T-helper 22 cell (primary cell): Measurements from ENCODE around the gene PRXL2B.
"Not testable (repeated sequence)": the region's sequence is repeated elsewhere in the genome, so short reads cannot be mapped to it uniquely, and the experiment has no call there.

Source experiments
- DNase-seq: peaks from one replicate; pipeline ENCODE4 v3.0.0-alpha.2; 2020; ENCODE audit warnings: low read depth

Gene PRXL2B, protein sequence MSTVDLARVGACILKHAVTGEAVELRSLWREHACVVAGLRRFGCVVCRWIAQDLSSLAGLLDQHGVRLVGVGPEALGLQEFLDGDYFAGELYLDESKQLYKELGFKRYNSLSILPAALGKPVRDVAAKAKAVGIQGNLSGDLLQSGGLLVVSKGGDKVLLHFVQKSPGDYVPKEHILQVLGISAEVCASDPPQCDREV

DNA sequence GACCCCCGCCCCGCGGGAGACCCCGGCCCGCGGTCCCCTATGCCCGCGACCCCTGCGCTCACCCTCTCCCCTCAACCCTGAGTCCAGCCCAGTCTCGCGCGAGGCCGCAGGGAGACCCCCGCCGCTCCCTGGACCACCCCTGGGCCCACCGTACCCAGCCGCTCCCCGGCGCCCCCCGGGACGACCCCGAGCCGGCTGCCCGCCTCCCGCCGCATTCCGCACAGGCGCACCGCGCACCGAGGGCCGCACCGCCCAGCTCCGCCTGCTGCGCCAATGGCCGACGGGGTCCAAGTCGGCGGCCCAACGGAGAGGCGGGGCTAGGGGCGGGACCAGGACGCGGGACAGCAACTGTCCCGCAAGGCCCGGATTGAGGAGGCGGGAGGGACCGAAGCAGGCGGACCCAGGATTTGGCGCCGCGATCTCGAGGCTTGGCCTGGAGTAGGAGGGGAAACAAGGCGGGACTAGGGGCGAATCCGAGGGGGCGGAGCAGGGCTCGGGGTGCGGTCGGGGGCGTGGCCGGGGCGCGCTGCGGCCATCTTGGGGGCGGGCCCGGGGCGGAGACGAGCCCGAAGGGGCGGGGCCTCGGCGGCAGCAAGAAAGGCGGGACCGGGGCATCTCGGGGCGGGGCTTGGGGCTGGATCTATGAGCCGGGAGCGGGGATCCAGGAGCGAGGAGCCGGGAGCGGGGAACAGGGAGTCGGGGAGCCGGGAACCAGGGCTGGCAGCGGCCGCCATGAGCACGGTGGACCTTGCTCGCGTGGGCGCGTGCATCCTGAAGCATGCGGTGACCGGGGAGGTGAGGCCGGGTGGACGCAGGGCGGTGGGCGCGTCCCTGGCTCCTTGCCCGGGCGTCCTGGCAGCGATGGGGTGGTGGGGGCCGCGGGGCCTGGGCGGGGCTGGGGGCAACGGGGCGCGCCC is at the start of gene PRXL2B:
PRXL2B (plus strand) TSS at position 624 of the 917 bp plus-strand sequence; CDS start at position 733, 109 bp downstream.
- DNase-seq = peak; percentile 95

DNA sequence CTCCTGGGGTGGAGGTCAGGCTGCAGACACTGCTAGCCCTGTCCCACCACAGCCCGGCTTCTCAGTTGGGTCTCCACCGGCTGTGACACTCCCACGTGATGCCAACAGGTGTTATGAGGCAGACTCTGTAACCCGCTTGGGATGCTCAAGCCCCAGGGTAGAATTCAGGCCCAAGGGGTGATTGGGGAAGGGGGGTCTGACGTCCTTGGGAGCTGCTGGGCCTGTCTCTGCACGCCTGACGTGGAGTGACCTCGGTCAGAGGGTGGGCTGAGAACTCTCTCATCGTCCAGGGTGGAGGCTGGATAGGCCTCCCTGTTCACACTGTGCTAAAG is 48.8 kb upstream of the PRXL2B start:
- no peak for DNase-seq

DNA sequence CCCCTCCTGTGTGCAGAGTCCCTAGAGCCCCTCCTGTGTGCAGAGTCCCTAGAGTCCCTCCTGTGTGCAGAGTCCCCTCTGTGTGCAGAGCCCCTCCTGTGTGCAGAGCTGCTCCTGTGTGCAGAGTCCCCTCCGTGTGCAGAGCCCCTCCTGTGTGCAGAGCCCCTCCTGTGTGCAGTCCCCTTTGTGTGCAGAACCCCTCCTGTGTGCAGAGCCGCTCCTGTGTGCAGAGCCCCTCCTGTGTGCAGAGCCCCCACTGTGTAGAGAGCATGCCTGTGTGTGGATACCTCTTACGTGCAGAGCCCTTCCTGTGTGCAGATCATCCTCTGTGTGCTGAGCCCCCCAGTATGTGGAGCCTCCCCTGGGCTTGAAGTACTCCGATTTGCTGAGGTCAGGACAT is 48.2 kb upstream of the PRXL2B start:
- DNase-seq = no peak

DNA sequence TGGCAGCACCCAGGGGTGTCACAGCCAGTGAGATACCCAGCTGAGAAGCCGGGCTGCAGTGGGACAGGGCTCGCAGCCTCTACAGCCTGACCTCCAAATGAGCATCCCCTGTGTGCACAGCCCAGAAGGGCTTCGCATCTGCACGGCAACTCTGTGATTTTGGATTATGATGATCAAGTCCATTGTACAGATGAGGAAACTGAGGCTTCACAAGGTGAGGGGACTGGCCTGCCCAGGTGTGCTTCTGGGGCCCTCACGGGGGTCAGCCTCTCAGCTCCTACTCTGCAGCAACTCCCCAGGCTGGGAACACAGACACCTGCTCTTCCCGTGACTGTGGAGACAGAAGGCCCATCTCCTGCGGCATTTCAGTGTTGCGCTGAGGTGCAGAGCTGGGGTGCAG is 47.7 kb upstream of the PRXL2B start:
- DNase-seq = no peak

DNA sequence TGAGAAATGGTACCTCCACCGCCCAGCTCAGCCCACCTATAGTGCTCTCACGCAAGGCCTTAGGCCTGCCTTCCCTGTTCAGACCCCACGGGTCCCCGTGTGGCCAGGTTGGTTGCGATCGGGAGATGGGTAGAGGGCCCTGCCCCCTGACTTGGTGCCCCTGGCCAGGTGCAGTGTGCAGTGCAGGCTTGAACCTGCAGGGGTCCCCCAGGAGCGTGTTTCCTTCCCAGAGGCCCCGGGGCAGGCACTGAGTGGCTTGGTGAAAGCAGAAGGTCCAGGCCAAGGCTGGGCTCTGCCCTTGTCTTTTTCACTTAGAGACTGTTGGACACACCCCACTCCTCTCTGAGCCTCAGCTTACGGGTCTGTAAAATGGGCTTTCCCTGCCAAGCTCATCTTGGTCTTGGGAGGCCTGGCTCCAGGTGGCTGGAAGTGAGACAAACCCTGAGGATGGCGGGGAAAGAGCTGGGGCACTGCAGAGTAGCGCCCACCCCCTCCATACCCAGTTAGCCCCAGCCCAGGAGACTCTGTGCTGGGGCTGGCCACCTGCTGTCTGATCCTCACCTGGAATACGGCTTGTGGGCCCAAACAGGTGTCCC is 47.2 kb upstream of the PRXL2B start:
- DNase-seq = no peak

DNA sequence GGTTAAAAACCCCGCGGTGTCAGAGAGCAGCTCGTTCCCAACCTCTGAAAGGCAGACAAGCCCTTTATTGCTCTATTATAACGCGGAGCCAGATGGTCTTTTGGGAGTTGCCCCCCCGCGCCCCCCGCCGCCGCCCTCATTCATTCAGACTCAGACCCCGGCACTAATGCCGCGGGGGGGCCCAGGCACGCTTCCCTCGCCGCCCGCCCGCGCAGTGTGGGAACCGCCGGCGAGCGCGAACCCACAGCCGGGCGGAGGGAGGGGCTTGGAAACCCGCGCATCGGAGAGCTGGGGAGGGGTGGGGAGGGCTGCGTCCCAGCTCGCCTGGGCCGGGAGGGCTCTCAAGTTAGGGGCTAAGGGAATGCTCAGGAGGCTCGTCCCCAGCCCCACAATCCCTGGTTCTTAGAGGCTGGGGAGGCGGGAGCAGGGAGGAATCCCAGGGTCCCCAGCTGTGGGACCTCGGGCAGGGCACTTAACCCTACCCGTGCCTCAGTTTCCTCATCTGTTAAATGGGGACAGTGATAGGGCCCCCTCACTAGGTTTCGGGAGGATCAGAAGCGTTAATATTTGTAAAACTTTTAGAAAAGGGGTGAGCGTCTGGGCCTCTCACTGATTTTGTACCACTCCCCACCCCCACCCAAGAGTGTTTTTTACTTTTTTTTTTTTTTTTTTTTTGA is 45.6 kb upstream of the PRXL2B start:
- DNase-seq = no peak

DNA sequence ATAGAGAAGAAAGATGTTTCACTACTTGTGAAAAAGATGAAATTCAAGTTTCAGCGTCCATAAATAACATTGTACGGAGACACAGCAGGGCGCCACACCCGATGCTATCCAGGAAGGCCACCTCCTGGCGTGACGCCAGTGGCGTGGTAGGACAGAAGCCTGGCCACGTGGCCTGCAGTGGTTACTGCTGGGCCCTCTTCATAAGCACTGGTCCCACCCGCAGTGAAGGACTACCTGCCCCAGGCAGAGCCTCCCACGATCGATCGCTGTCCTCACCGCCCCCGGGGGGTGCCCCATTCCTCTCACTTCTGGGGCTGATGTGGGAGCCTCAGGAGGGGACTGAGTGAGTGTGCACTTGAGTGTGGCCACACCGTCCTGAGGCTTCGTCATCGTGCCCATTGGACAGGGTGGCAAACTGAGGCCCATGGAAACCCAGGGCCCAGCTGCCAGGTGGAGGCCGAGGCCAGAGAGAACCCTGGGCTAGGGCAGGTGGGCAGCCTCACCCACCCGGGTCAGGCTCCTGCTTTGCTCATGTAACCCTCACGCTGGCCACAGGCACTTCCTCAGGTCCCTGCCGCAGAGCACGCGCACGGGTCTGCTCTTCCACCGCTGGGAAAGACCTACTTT is 44.8 kb upstream of the PRXL2B start:
- no peak for DNase-seq

DNA sequence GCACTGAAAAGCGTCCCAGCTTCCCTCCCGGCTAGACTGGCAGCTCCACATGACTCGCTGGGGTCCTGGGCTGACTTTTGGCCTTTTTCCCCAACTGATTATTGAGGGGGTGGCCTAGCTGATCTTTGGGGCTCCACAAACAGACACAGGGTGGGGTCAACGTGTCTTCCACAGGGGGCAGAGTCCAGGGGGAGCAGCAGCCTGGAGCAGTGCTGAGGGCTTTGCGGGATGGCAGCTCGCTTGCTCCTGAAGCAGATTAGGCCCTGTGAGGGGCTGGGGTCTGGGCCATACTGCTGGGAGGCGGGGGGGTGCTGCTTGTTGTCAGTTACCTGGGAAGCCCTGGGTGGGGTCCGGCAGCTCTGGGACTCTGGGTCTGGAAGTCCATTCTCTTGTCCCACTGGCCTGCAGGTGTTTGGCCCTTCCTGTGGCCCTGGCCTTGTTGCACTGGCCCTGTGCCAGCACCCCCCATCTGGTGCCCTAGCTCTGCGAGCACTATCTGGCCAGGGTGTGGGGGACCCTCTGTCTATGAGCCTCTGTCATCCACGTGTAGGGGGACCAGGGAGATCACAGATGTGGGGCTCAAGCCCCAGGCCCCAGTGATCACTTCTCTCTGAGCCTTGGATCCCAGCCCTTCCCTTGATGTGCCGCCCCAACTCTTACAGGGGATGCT is 44.2 kb upstream of the PRXL2B start:
- no peak for DNase-seq

DNA sequence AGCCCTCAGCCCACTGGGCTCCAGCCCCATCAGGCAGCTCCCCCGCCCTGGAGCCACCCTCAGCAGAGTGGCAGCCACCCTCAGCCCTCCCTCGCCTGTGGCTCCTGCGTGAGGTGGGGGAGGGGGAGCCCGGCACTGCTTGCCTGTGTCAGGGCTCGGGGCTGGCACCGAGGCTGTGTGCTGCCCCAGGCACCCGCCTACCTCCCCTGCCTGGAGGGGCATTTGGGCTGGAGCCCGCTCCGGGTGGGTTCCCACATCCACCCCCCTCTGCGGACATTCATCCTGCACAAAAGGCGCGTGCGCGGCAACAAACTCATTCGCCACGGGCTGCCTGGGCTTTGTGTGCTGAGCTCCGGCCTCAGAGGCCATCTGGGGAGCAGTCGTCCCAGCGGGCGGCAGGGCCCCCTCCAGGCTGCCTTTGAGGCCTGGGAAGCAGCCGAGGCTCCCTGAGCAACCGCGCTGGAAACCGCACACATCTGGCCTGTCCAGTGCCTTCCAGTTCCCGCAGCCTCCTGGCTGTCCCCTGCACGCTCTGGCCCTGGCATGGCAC is 43.0 kb upstream of the PRXL2B start:
- DNase-seq = no peak

DNA sequence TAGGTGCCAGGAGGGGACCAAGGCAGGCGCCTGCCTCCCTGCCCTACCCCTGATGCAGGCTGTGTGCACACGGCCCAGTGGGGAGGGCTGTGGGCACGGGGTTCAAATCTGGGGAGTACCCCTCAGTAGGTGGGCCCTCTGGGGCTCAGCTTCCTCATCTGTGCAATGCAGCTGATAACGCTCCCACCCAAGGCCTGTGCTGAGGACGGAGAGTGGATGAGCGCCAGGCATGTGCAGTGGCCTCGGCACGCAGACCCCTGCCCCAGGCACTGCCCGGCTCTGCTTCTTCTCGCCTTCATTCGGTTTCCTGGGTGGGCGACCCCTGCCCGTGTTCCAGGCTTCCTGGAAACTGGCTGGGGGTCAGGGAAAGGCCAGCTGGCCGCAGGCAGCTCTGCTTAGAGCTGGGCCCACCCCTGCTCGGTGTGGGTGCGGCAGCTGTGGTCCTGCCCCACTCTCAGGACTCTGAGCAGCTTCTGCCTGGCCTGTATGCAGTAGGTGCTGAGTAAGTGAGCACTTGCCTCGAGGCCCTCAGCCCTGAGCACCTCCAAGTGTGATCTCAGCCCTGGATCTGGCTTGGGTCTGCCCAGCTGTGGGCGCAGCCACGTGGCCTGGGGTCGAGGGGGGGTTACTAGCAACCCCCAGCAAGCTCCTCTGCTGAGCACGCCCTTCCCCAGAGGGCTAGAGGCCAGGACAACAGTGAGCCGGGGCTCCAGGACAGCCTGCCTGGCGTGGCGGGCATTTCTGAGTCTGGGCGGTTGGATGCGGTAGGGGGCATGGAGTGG is 42.3 kb upstream of the PRXL2B start:
- no peak for DNase-seq

DNA sequence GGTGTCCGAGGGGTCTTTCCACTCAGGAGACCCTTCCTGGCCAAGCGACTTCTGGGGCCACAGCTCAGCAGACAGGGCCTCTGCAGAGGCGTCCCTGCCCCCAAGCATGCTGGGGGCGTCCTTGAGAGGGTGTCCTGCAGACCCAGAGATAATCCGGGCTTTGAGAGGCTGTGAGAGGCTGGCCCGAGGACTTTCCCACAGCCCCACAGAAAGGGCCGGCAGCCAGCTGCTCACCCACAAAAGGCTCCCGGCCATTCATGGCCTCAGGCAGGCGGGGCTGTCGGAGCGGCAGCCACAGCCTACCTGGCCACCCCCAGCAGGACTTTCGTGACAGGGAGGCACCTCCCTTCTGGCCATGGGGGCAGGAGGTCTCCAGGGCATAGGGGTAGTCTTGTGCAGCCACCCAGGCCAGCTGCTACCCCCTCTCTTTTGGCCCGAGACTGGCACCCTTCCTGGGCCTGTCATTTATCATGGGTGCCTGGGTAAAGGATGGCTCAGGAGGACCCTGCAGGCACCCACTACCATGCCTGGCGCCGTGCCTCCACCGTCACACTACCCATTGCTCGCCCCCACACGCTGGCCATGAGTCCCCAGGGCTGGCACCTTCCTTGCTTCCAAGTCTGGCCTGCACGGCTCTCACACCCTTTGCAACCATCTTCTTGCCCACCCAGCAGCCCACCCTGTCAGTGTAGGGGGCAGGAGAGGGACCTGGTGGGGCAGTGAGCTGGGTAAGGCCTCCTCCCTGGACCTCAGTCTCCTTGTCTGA is 41.5 kb upstream of the PRXL2B start:
- no peak for DNase-seq

DNA sequence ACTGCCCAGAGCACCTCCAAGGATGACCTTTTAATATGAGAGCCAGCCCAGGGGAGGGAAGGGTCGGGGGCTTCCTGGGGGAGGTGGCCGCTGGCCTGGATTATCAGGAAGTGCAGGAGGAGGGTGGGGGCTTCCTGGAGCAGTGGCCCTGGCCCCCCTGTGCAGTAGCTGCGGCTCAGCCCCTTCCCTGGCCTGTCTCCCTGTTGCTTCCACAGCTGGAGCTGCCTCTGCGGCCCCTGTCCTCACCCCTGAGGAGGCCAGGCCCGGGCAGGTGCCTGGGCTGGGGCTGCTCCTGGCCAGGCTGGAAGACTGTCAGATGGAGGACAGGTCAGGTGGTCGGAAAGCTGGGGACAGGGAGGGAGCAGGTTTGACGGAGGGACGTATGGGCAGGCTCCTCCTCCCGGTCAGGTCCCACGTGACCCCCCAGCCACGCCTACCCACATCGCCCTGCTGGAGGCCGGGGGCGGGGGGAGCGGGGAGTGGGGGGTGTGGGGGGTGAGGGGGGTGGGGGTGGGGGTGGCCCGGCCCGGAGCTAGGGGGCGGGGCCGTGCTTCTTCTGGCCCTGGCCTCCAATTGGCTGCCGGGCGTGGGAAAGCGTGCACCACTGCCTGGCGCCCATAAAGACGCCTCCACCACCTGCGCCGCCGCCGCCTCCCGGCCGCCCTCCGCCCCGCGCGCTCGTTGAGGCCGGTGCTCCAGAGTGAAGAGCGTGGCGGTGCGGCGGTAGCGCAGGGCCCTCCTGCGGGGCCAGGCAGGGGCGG is 40.6 kb upstream of the PRXL2B start:
- DNase-seq = peak; percentile 84

DNA sequence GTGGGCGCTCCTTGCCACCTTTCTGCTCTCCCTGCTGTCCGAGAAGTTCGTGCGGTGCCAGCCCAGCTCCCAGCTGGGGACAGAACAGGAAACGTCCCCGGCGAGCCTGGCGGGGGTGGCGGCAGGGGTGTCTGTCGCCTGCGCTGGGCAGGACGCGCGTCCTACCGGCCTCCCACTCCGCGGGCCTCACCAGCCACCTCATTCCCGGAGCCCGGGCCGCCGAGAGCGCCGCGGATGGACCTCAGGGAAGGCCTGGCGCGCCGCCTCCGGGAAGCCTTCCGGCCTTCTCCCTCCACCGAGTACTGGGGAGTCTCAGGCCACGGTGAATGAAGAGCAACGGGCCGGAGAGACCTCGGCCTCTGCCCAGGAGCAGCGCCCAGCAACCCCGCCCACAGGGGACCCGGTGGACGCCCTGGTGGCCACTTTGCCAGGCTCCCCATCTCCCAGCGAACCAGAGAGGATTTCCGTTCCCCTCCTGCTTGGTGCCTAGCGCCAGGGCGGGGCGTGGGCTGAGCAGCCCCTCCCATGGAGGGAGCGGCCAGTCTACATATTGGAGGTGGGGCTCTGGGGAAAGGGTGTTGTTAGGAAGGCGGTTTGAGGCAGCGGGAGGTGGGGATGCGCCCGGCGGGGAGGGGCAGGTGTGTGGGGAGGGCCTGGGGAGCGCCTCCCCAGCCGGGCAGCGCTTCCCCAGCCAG is 39.9 kb upstream of the PRXL2B start:
- peak; percentile 82 for DNase-seq

DNA sequence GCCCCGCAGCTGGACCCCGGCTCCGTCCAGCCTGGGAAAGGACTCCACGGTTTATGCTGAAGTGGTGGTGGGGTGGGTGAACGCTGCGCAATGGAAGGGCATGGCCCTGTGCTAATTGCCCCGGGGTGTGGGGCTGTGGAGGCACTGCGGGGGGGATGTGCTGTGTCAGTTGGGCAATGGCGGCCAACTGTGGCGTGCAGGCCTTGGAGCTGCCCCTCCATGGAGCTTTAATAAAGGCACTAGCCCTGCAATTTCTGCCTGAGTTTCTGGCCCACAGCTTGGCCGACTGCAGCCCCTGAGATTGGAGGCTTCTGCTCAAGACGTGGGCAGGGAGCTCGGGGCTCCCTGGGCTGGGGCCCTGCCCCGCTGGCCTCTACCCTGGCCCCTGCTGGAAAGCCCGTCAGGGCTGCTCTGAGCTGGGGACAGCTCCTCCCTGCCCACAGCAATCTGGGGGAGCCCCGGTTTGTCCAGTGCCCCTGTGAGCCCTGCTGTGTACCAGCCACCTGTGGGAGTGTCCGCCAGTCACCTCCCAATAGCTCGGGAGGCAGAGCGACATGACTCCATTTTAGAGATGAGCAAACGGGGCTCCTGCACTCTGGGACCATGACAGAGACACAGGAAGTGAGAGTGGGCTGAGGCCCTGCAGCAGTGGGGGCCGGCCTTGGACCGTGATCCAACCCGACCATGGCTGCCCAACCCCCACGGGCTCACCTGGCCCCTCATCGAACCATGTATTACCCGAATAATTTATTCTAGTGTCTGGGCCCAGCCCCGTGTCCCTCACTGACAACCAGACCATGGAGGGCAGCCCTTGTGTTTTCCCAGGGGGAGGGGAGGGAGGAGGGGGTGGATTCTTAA is 39.1 kb upstream of the PRXL2B start:
- peak; percentile 29 for DNase-seq

DNA sequence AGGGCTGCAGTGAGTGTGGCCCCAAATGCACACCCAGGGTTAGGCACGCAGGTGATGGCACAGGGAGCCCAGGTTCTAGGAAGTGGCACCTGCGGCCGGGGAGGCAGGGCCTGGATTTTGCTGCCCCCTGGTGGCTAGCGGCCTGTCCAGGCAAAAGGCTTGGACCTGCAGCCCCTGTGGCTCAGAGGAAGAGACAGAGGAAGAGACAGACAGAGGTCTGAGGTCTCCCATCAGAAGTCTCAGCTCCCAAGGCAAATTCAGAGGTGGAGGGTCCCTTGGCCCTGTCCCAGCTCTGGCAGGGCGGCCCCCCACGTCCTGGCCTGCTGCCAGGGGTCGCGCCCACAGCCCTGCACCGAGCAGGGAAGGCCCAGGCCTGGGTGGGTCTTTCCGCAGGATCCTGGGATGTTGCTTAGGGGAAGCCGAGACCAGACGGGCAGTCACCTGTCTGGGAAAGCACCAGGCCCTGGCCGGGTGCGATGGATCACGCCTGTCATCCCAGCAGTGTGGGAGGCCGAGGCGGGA is 38.4 kb upstream of the PRXL2B start:
- peak; percentile 62 for DNase-seq

DNA sequence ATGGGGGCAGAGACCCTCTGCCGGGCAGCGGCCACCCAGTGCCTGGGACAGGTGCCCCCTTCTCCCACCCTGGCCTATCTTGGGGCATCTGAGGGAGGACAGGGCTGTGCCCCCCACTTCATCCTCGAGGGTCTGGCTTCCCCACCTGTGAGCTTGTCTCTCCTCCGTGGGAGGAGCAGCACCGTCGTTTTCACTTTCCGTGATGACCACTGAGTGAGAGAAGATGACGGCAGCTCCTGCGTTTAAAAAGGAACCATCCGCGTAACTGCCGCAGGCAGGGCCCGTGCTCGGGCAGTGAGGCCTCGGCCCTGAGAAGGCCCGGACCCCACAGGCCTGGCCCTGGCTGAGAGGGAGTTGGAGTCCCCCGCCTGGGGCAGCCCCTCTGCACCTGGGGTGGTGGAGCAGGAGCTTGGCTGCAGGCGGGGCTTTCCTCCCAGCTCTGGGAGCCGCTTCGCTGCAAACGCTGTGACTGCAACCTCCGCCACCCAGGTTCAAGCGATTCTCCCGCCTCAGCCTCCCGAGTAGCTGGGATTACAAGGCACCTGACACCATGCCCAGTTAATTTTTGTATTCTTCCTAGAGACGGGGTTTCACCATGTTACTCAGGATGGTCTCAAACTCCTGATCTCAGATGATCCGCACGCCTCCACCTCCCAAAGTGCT is 37.1 kb upstream of the PRXL2B start:
- not testable (repeated sequence) for DNase-seq
